ENCODE measurements around the gene TMEM38A.
"Not testable (repeated sequence)": the region's sequence is repeated elsewhere in the genome, so short reads cannot be mapped to it uniquely, and the experiment has no call there.

Gene TMEM38A

GRCh38 chr19:16671652-16672274, 10.8 kb downstream of the TMEM38A start:
- Histone ChIP-seq H3K9me2 (replicated peaks; ENCODE audit: insufficient read depth, low read length) (no peaks in the 10 kb centered on the region), H3K79me2 (ENCODE audit: low read length) (peaks cover 20% of the 10 kb centered on the region; the same call in 1 of the 2 replicates), H3K9ac (ENCODE audit: low read length) (no peak overlapping the region), H3K9me3 (replicated peaks; ENCODE audit: insufficient read depth, low read length) (no peaks in the 10 kb centered on the region), H2AFZ (ENCODE audit: low read length) (no peak overlapping the region), H4K20me1 (ENCODE audit: insufficient read depth, low read length) (no peaks in the 10 kb centered on the region), H3F3A (ENCODE audit: insufficient read depth, low read length) (no peaks in the 10 kb centered on the region), H3K4me1 (ENCODE audit: low read length) (no peaks in the 10 kb centered on the region), H3K27ac (ENCODE audit: low read length) (no peak overlapping the region), H3K4me3 (ENCODE audit: low read length) (no peak overlapping the region), H3K4me2 (ENCODE audit: low read depth, low read length) (no peak overlapping the region), H3K27me3 (replicated peaks; ENCODE audit: insufficient read depth, low read length) (no peaks in the 10 kb centered on the region), H3K36me3 (replicated peaks; ENCODE audit: insufficient read depth, low read length) (no peaks in the 10 kb centered on the region)
- DNase-seq = no peak
- TF ChIP-seq EZH2 (optimal IDR thresholded peaks at IDR 0.05; ENCODE audit: low read depth, low read length) = no peak
- no peak for TF ChIP-seq EZH2phosphoT487 (IDR thresholded peaks at IDR 0.05; ENCODE audit: low read length)
- TF ChIP-seq CTCF (IDR thresholded peaks at IDR 0.05; ENCODE audit: low read length) = no peak

GRCh38 chr19:16673231-16673630, 12.3 kb downstream of the TMEM38A start:
- Histone ChIP-seq H4K20me1 (ENCODE audit: insufficient read depth, low read length) (no peaks in the 10 kb centered on the region), H3K9me3 (replicated peaks; ENCODE audit: insufficient read depth, low read length) (no peaks in the 10 kb centered on the region), H3K4me3 (ENCODE audit: low read length) (no peak overlapping the region), H3K27ac (ENCODE audit: low read length) (no peak overlapping the region), H3F3A (ENCODE audit: insufficient read depth, low read length) (no peaks in the 10 kb centered on the region), H2AFZ (ENCODE audit: low read length) (no peak overlapping the region), H3K79me2 (ENCODE audit: low read length) (peaks cover 16% of the 10 kb centered on the region; the same call in 1 of the 2 replicates), H3K27me3 (replicated peaks; ENCODE audit: insufficient read depth, low read length) (no peaks in the 10 kb centered on the region), H3K9ac (ENCODE audit: low read length) (no peak overlapping the region), H3K9me2 (replicated peaks; ENCODE audit: insufficient read depth, low read length) (no peaks in the 10 kb centered on the region), H3K4me2 (ENCODE audit: low read depth, low read length) (no peak overlapping the region), H3K4me1 (ENCODE audit: low read length) (no peaks in the 10 kb centered on the region), H3K36me3 (replicated peaks; ENCODE audit: insufficient read depth, low read length) (no peaks in the 10 kb centered on the region)
- no peak for DNase-seq
- TF ChIP-seq EZH2phosphoT487 (IDR thresholded peaks at IDR 0.05; ENCODE audit: low read length) (no peak), EZH2 (optimal IDR thresholded peaks at IDR 0.05; ENCODE audit: low read depth, low read length) (no peak)

- H3K9ac ChIP-seq (ENCODE audit: low read length); H3K27me3 ChIP-seq (replicated peaks; ENCODE audit: insufficient read depth, low read length); DNase-seq; H2AFZ ChIP-seq (ENCODE audit: low read length); H3K36me3 ChIP-seq (replicated peaks; ENCODE audit: insufficient read depth, low read length); H3K4me1 ChIP-seq (ENCODE audit: low read length); H3K4me2 ChIP-seq (ENCODE audit: low read depth, low read length); H3K9me3 ChIP-seq (replicated peaks; ENCODE audit: insufficient read depth, low read length); H3K4me3 ChIP-seq (ENCODE audit: low read length); H4K20me1 ChIP-seq (ENCODE audit: insufficient read depth, low read length); H3K9me2 ChIP-seq (replicated peaks; ENCODE audit: insufficient read depth, low read length); H3K27ac ChIP-seq (ENCODE audit: low read length); H3F3A ChIP-seq (ENCODE audit: insufficient read depth, low read length): not testable (repeated sequence)
- H3K79me2 ChIP-seq (ENCODE audit: low read length) = peaks cover 16% of the 10 kb centered on the region; the same call in 1 of the 2 replicates
Measured at GRCh38 chr19:16673839-16674238, 12.9 kb downstream of the TMEM38A start.

GRCh38 chr19:16676101-16676798, 15.3 kb downstream of the TMEM38A start:
- Histone ChIP-seq H3K27ac (ENCODE audit: low read length) (no peak overlapping the region), H3K27me3 (replicated peaks; ENCODE audit: insufficient read depth, low read length) (no peaks in the 10 kb centered on the region), H3F3A (ENCODE audit: insufficient read depth, low read length) (no peaks in the 10 kb centered on the region), H4K20me1 (ENCODE audit: insufficient read depth, low read length) (no peaks in the 10 kb centered on the region), H3K4me2 (ENCODE audit: low read depth, low read length) (no peak overlapping the region), H3K9ac (ENCODE audit: low read length) (no peak overlapping the region), H3K9me2 (replicated peaks; ENCODE audit: insufficient read depth, low read length) (no peaks in the 10 kb centered on the region), H3K4me3 (ENCODE audit: low read length) (no peak overlapping the region), H3K36me3 (replicated peaks; ENCODE audit: insufficient read depth, low read length) (no peaks in the 10 kb centered on the region), H3K4me1 (ENCODE audit: low read length) (no peaks in the 10 kb centered on the region), H3K9me3 (replicated peaks; ENCODE audit: insufficient read depth, low read length) (no peaks in the 10 kb centered on the region), H3K79me2 (ENCODE audit: low read length) (peaks cover 12% of the 10 kb centered on the region; the same call in 1 of the 2 replicates), H2AFZ (ENCODE audit: low read length) (no peak overlapping the region)
- no peak for TF ChIP-seq EZH2 (optimal IDR thresholded peaks at IDR 0.05; ENCODE audit: low read depth, low read length)
- no peak for TF ChIP-seq CTCF (IDR thresholded peaks at IDR 0.05; ENCODE audit: low read length)
- TF ChIP-seq EZH2phosphoT487 (IDR thresholded peaks at IDR 0.05; ENCODE audit: low read length) = no peak
- DNase-seq = no peak
